PFSK-1 (cell line): ENCODE measurements around the gene TUBA3C.

ENCODE experiments used
- POLR2AphosphoS5 ChIP-seq: IDR thresholded peaks from 2 replicates; pipeline ENCODE4 v1.6.1; 2012; ENCODE audit warnings: low read depth, mild to moderate bottlenecking, control low read depth, low read length, moderate library complexity
- SIN3A ChIP-seq: IDR thresholded peaks from 2 replicates; pipeline ENCODE4 v1.6.1; 2012; ENCODE audit warnings: mild to moderate bottlenecking, low read length, moderate library complexity, borderline replicate concordance; ENCODE audit not compliant: insufficient read depth
- TAF1 ChIP-seq: IDR thresholded peaks from 2 replicates; pipeline ENCODE4 v1.6.1; 2012; ENCODE audit warnings: low read length, control low read depth, borderline replicate concordance; ENCODE audit not compliant: insufficient read depth
- TF ChIP-seq, protein P1 (sequence below), 2 experiments: IDR thresholded peaks; 2 replicates each; pipeline versions ENCODE4 v1.6.1 to v1.8.0; 2011 to 2012; ENCODE audit warnings: low read depth in 2 of 2, low read length in 2 of 2, control low read depth in 1 of 2, inconsistent platforms in 1 of 2, mild to moderate bottlenecking in 1 of 2, moderate library complexity in 1 of 2; ENCODE audit not compliant: insufficient read depth in 1 of 2

DNA sequence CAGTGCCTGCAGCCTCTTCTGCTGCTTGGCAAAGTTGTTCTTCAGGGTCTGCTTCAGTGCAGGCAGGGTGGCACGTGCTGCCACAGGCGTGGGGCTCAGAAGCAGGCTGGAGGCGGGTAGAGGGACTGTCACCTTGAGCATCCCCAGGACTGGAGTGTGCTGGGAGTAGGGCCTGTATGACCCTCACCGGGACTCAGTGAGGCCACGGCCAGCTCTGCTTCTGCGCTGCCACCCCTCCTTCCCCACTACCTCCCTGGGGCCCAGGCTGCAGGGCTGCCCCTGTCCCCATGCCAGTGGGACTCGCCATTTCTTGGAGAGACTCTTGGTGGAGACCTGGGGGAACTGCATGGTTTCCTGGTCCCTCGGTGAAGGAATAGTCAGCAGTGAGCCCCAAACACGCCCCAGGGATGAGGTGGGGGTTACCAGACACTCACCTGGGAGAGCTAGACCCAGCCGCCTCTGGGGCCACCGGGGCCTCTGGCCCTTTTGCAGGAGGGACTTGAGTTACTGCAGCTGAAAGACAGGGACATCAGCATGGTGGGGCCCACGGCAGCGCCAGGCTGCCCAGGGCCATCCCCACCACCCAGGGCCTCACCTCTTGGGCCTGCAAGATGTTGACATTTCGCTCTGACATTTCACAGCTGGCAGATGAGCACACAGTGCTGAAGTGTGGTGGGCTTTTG lies 29.9 kb downstream of the TUBA3C start:
- TF ChIP-seq SIN3A (no peak), TAF1 (no peak), POLR2AphosphoS5 (no peak)
- TF ChIP-seq, protein P1, sequence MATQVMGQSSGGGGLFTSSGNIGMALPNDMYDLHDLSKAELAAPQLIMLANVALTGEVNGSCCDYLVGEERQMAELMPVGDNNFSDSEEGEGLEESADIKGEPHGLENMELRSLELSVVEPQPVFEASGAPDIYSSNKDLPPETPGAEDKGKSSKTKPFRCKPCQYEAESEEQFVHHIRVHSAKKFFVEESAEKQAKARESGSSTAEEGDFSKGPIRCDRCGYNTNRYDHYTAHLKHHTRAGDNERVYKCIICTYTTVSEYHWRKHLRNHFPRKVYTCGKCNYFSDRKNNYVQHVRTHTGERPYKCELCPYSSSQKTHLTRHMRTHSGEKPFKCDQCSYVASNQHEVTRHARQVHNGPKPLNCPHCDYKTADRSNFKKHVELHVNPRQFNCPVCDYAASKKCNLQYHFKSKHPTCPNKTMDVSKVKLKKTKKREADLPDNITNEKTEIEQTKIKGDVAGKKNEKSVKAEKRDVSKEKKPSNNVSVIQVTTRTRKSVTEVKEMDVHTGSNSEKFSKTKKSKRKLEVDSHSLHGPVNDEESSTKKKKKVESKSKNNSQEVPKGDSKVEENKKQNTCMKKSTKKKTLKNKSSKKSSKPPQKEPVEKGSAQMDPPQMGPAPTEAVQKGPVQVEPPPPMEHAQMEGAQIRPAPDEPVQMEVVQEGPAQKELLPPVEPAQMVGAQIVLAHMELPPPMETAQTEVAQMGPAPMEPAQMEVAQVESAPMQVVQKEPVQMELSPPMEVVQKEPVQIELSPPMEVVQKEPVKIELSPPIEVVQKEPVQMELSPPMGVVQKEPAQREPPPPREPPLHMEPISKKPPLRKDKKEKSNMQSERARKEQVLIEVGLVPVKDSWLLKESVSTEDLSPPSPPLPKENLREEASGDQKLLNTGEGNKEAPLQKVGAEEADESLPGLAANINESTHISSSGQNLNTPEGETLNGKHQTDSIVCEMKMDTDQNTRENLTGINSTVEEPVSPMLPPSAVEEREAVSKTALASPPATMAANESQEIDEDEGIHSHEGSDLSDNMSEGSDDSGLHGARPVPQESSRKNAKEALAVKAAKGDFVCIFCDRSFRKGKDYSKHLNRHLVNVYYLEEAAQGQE (IDR thresholded peaks at IDR 0.05; ENCODE audit: insufficient read depth in 1 of 2, low read depth in 2 of 2, low read length in 2 of 2) = no peak
